H9 (cell line): ENCODE results near the gene RNF225. TPM values are rescaled to one million over a fixed set of nuclear protein-coding genes. Genes with fewer than 3 reads are reported as not detected.

Source experiments
- DNase-seq: peaks from one replicate; pipeline ENCODE4 v3.0.0-alpha.2; 2017
- H2AFZ ChIP-seq: one replicate; pipeline ENCODE4 v1.6.1; 2013; ENCODE audit warnings: mild to moderate bottlenecking, low read length, control low read depth, moderate library complexity
- H2AK5ac ChIP-seq: 2 replicates; pipeline ENCODE4 v1.6.1; 2013; ENCODE audit warnings: low read length, control low read depth, mixed read lengths; ENCODE audit not compliant: insufficient read length
- H2BK120ac ChIP-seq: one replicate; pipeline ENCODE4 v1.6.1; 2013; ENCODE audit warnings: low read depth, mild to moderate bottlenecking, low read length, control low read depth, inconsistent platforms; ENCODE audit not compliant: poor library complexity, severe bottlenecking
- H2BK12ac ChIP-seq: 2 replicates; pipeline ENCODE4 v1.6.1; 2013; ENCODE audit warnings: low read length, control low read depth, mixed read lengths, low read depth; ENCODE audit not compliant: insufficient read length
- H2BK15ac ChIP-seq: 2 replicates; pipeline ENCODE4 v1.6.1; 2013; ENCODE audit warnings: low read depth, low read length, control low read depth
- H2BK20ac ChIP-seq: one replicate; pipeline ENCODE4 v1.6.1; 2013; ENCODE audit warnings: low read depth, mild to moderate bottlenecking, low read length, control low read depth, inconsistent platforms; ENCODE audit not compliant: poor library complexity, severe bottlenecking
- H2BK5ac ChIP-seq: 2 replicates; pipeline ENCODE4 v1.6.1; 2013; ENCODE audit warnings: low read length, control low read depth, mixed read lengths; ENCODE audit not compliant: insufficient read length
- H3K14ac ChIP-seq: 2 replicates; pipeline ENCODE4 v1.6.1; 2013; ENCODE audit warnings: low read length, control low read depth; ENCODE audit not compliant: insufficient read depth
- H3K18ac ChIP-seq: 2 replicates; pipeline ENCODE4 v1.6.1; 2013; ENCODE audit warnings: low read depth, mild to moderate bottlenecking, mixed read lengths, low read length, control low read depth; ENCODE audit not compliant: insufficient read length
- H3K23ac ChIP-seq: 2 replicates; pipeline ENCODE4 v1.6.1; 2013; ENCODE audit warnings: low read length, control low read depth, mixed read lengths, low read depth; ENCODE audit not compliant: insufficient read length
- H3K23me2 ChIP-seq: 2 replicates; pipeline ENCODE4 v1.6.1; 2013; ENCODE audit warnings: low read depth, mild to moderate bottlenecking, mixed read lengths, low read length, control low read depth; ENCODE audit not compliant: insufficient read length, poor library complexity, severe bottlenecking
- H3K27ac ChIP-seq: 2 replicates; pipeline ENCODE4 v1.5.1; 2013; ENCODE audit warnings: low read length, control low read depth, mixed read lengths, low read depth; ENCODE audit not compliant: insufficient read length
- H3K27me3 ChIP-seq: 2 replicates; pipeline ENCODE4 v1.6.1; 2013; ENCODE audit warnings: low read length, control low read depth, inconsistent platforms; ENCODE audit not compliant: insufficient read depth
- H3K4ac ChIP-seq: 2 replicates; pipeline ENCODE4 v1.6.1; 2013; ENCODE audit warnings: low read depth, mild to moderate bottlenecking, control low read depth, inconsistent platforms, low read length, moderate library complexity
- H3K4me1 ChIP-seq: 2 replicates; pipeline ENCODE4 v1.6.1; 2013; ENCODE audit warnings: low read length, control low read depth, inconsistent platforms; ENCODE audit not compliant: insufficient read depth
- H3K4me2 ChIP-seq: 2 replicates; pipeline ENCODE4 v1.6.1; 2013; ENCODE audit warnings: low read length, control low read depth, mixed read lengths; ENCODE audit not compliant: insufficient read length, insufficient read depth
- H3K56ac ChIP-seq: 2 replicates; pipeline ENCODE4 v1.6.1; 2013; ENCODE audit warnings: low read depth, mild to moderate bottlenecking, mixed read lengths, low read length, control low read depth; ENCODE audit not compliant: insufficient read length
- H3K79me1 ChIP-seq: 2 replicates; pipeline ENCODE4 v1.6.1; 2013; ENCODE audit warnings: low read depth, mild to moderate bottlenecking, moderate library complexity, low read length, control low read depth, inconsistent platforms; ENCODE audit not compliant: insufficient read depth, poor library complexity, severe bottlenecking
- H3K79me2 ChIP-seq: 2 replicates; pipeline ENCODE4 v1.6.1; 2013; ENCODE audit warnings: low read length, control low read depth, inconsistent platforms; ENCODE audit not compliant: insufficient read depth
- H3K9ac ChIP-seq: 2 replicates; pipeline ENCODE4 v1.6.1; 2013; ENCODE audit warnings: low read length, control low read depth, mixed read lengths; ENCODE audit not compliant: insufficient read length; ENCODE audit errors: extremely low read depth
- H3K9me3 ChIP-seq: one replicate; pipeline ENCODE4 v1.6.1; 2013; ENCODE audit warnings: low read depth, low read length, inconsistent platforms; ENCODE audit not compliant: control insufficient read depth
- H3T11ph ChIP-seq: one replicate; pipeline ENCODE4 v1.6.1; 2013; ENCODE audit warnings: mild to moderate bottlenecking, low read length, control low read depth, inconsistent platforms
- H4K20me1 ChIP-seq: one replicate; pipeline ENCODE4 v1.6.1; 2013; ENCODE audit not compliant: control insufficient read depth, insufficient read length, insufficient read depth
- H4K5ac ChIP-seq: 2 replicates; pipeline ENCODE4 v1.6.1; 2013; ENCODE audit warnings: low read depth, mild to moderate bottlenecking, mixed read lengths, low read length, control low read depth; ENCODE audit not compliant: insufficient read length
- H4K8ac ChIP-seq: replicated peaks from 2 replicates; pipeline ENCODE4 v1.6.1; 2013; ENCODE audit warnings: low read length, control low read depth, mixed read lengths, low read depth; ENCODE audit not compliant: insufficient read length
- H4K91ac ChIP-seq: 2 replicates; pipeline ENCODE4 v1.6.1; 2013; ENCODE audit warnings: low read depth, mild to moderate bottlenecking, moderate library complexity, mixed read lengths, low read length, control low read depth; ENCODE audit not compliant: insufficient read length
- H3K27ac Mint-ChIP-seq, 3 experiments: 2 replicates in 2 of 3; 3 replicates in 1 of 3; pipeline ENCODE4 v1.8.0; 2020 to 2021; ENCODE audit warnings: mixed read lengths in 3 of 3, mild to moderate bottlenecking in 1 of 3, moderate library complexity in 1 of 3
- H3K27me3 Mint-ChIP-seq: 2 replicates; pipeline ENCODE4 v1.8.0; 2021; ENCODE audit warnings: low read depth, mild to moderate bottlenecking, moderate library complexity, mixed read lengths
- H3K36me3 Mint-ChIP-seq, 3 experiments: 2 replicates in 2 of 3; 3 replicates in 1 of 3; pipeline ENCODE4 v1.8.0; 2020 to 2021; ENCODE audit warnings: low read depth in 3 of 3, mixed read lengths in 3 of 3; ENCODE audit not compliant: insufficient read depth in 1 of 3
- H3K4me1 Mint-ChIP-seq, 2 experiments: 2 replicates each; pipeline ENCODE4 v1.8.0; 2020; ENCODE audit warnings: mixed read lengths in 2 of 2
- H3K4me3 Mint-ChIP-seq, 2 experiments: 2 replicates in 1 of 2; 3 replicates in 1 of 2; pipeline ENCODE4 v1.8.0; 2020 to 2021; ENCODE audit warnings: mild to moderate bottlenecking in 2 of 2, mixed read lengths in 2 of 2, moderate library complexity in 1 of 2
- H3K9me3 Mint-ChIP-seq, 2 experiments: 2 replicates in 1 of 2; 3 replicates in 1 of 2; pipeline ENCODE4 v1.8.0; 2020; ENCODE audit warnings: mild to moderate bottlenecking in 2 of 2, mixed read lengths in 2 of 2, moderate library complexity in 1 of 2
- CTCF ChIP-seq: fragments of 200-600 bp; sonication (generic); conservative IDR thresholded peaks from 3 replicates; pipeline ENCODE4 v1.8.0; 2021; ENCODE audit warnings: antibody characterized with exemption, mild to moderate bottlenecking
- WGBS: extraction: QIAGEN DNeasy Blood & Tissue Kit; methylation state at CpG from one replicate; pipeline ENCODE4 v1.1.7; 2013; ENCODE audit warnings: missing lambda C conversion rate, low lambda C conversion rate, mixed read lengths; ENCODE audit not compliant: insufficient read length; ENCODE audit errors: extremely low coverage; 5-methylcytosine and 5-hydroxymethylcytosine counted together
- total RNA-seq: library from RNA; stranded (reverse); gene quantifications from 2 replicates; pipeline ENCODE4 v1.2.1, GENCODE V29; 2021

RNF225 gene
- total RNA-seq, 1 experiment from 2014 or later = 2.1 TPM

DNA sequence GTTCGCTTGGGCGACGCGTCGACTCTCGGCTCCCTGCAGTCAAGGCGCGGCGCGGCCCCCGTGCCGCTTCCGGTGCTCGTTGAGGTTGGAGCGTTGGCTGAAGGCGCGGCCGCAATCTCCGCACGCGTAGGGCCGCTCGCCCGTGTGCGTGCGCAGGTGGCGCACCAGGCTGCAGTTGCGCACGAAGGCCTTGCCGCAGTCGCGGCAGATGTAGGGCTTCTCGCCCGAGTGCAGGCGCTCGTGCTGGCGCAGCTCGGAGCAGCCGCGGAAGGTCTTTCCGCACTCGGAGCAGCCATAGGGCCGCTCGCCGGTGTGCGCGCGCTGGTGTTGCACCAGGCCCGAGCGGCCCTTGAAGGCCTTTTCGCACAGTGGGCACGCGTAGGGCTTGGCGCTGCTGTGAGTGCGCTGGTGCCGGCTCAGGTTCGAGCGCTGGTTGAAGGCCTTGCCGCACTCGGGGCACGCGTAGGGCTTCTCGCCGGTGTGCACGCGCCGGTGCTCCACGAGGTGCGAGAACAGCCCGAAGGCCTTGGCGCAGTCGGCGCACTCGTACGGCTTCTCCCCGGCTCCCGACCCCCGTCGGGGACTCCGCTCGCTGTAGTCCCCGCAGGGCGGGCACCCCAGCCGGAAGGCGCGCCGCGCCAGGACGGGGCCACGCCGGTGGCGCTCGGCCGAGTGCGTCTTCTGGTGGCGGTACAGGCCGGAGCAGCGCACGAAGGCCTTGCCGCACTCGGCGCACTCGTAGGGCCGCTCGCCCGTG, 27.6 kb upstream of the RNF225 start:
- Histone ChIP-seq H3K79me2 (no peaks in the 10 kb centered on the region), H3K27ac (no peak overlapping the region), H3K14ac (no peak overlapping the region), H3K23me2 (no peaks in the 10 kb centered on the region), H3K18ac (no peak overlapping the region), H3K9me3 (no peaks in the 10 kb centered on the region), H2BK12ac (no peak overlapping the region), H4K20me1 (no peaks in the 10 kb centered on the region), H4K91ac (no peak overlapping the region), H2BK5ac (no peak overlapping the region), H3K4me2 (no peak overlapping the region), H3K23ac (no peak overlapping the region), H3K9ac (no peak overlapping the region), H2AFZ (no peak overlapping the region), H3K27me3 (no peaks in the 10 kb centered on the region), H2BK15ac (no peak overlapping the region), H3T11ph (no peak overlapping the region), H3K4me1 (no peaks in the 10 kb centered on the region), H2AK5ac (no peak overlapping the region), H3K79me1 (no peaks in the 10 kb centered on the region), H2BK20ac (no peak overlapping the region), H3K56ac (no peak overlapping the region), H3K4ac (no peak overlapping the region), H2BK120ac (no peak overlapping the region), H4K5ac (no peak overlapping the region), H4K8ac (no peak overlapping the region)
- H3K36me3 Mint-ChIP-seq = peaks cover 0 to 5% (median 0%) of the 10 kb centered on the region in 3 experiments; a peak in 2 of 7 replicates
- WGBS = no CpG with 5 or more reads among the region's 106 CpGs
- DNase-seq = peak; percentile 23
- no peak overlapping the region for H3K4me3 Mint-ChIP-seq
- TF ChIP-seq CTCF = no peak
- H3K4me1 Mint-ChIP-seq = no peaks in the 10 kb centered on the region
- H3K9me3 Mint-ChIP-seq = no peaks in the 10 kb centered on the region
- no peaks in the 10 kb centered on the region for H3K27me3 Mint-ChIP-seq
- no peak overlapping the region for H3K27ac Mint-ChIP-seq
